ENCODE measurements around the gene PIP5K1B.

DNA sequence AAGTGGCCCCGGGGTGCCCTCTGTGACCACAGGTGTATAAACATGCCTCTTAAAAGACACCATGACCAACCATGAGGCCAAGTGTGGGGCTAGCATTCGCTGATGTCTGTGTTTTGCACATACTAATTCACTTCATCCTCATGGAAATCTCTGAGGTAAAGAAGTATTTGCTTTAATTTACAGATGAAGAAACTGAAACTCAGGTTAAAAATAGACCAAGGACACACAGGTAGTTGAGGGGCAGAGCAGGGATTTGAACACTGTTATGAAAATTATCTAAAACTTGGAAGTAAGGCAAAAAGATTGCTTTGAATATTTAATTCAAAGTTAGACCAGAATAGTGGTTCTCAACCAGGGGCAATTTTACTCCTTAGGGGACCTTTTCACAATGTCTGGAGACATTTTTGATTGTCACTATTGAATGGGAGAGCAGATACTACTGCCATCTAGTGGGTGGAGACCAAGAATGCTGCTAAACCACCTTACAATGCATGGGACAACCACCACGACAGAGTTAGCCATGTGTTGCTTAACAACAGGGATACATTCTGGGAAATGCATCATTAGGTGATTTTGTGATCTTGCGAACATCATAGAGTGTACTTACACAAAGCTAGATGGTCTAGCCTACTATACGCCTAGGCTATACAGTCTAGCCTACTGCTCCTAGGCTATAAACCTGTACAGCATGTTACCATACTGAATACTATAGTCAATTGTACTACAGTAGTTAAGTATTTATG lies 322.5 kb downstream of the PIP5K1B start:
- TF ChIP-seq POLR2AphosphoS5 (IDR thresholded peaks at IDR 0.05; ENCODE audit: low read depth, low read length) = no peak
- TF ChIP-seq, protein P1, sequence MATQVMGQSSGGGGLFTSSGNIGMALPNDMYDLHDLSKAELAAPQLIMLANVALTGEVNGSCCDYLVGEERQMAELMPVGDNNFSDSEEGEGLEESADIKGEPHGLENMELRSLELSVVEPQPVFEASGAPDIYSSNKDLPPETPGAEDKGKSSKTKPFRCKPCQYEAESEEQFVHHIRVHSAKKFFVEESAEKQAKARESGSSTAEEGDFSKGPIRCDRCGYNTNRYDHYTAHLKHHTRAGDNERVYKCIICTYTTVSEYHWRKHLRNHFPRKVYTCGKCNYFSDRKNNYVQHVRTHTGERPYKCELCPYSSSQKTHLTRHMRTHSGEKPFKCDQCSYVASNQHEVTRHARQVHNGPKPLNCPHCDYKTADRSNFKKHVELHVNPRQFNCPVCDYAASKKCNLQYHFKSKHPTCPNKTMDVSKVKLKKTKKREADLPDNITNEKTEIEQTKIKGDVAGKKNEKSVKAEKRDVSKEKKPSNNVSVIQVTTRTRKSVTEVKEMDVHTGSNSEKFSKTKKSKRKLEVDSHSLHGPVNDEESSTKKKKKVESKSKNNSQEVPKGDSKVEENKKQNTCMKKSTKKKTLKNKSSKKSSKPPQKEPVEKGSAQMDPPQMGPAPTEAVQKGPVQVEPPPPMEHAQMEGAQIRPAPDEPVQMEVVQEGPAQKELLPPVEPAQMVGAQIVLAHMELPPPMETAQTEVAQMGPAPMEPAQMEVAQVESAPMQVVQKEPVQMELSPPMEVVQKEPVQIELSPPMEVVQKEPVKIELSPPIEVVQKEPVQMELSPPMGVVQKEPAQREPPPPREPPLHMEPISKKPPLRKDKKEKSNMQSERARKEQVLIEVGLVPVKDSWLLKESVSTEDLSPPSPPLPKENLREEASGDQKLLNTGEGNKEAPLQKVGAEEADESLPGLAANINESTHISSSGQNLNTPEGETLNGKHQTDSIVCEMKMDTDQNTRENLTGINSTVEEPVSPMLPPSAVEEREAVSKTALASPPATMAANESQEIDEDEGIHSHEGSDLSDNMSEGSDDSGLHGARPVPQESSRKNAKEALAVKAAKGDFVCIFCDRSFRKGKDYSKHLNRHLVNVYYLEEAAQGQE (IDR thresholded peaks at IDR 0.05; ENCODE audit: insufficient read depth in 1 of 2, low read depth in 2 of 2, low read length in 2 of 2) = no peak
- TF ChIP-seq TAF1 (IDR thresholded peaks at IDR 0.05; ENCODE audit: borderline replicate concordance, insufficient read depth, low read length) = no peak

Data from PFSK-1 (cell line).